Transverse colon (tissue), 4 donors: ENCODE measurements around the gene KIF16B. TPM values are rescaled to one million over a fixed set of nuclear protein-coding genes. Genes with fewer than 3 reads are reported as not detected.

ENCODE experiments used
- DNase-seq: peaks from one replicate; pipeline ENCODE4 v3.0.0-alpha.2; 2019
- H3K27ac ChIP-seq, 4 donors: fragments of 200-600 bp; sonication (generic); 2 replicates each; pipeline ENCODE4 v1.5.1; 2016 to 2018; ENCODE audit warnings: inconsistent platforms in 4 of 4
- H3K27me3 ChIP-seq: fragments of 200-600 bp; sonication (generic); 2 replicates; pipeline ENCODE4 v1.5.1; 2017; ENCODE audit warnings: inconsistent platforms
- H3K36me3 ChIP-seq, 4 donors: fragments of 200-600 bp; sonication (generic); 2 replicates each; pipeline ENCODE4 v1.5.1; 2017 to 2019; ENCODE audit warnings: inconsistent platforms in 4 of 4
- H3K4me1 ChIP-seq, 4 donors: fragments of 200-600 bp; sonication (generic); 2 replicates each; pipeline ENCODE4 v1.5.1; 2017 to 2020; ENCODE audit warnings: inconsistent platforms in 4 of 4
- H3K4me3 ChIP-seq, 4 donors: fragments of 200-600 bp; sonication (generic); 1 replicate in 1 of 4; 2 replicates in 3 of 4; pipeline versions ENCODE4 v1.5.1 to v1.6.1; 2017 to 2019; ENCODE audit warnings: inconsistent platforms in 4 of 4
- H3K9me3 ChIP-seq, 2 donors: fragments of 200-600 bp; sonication (generic); 2 replicates each; pipeline ENCODE4 v1.5.1; 2017 to 2019; ENCODE audit warnings: inconsistent platforms in 2 of 2
- CTCF ChIP-seq, 5 experiments: fragments of 200-600 bp in 3 of 5; fragments of 450-650 bp in 2 of 5; sonication (generic) in 3 of 5; IDR thresholded peaks; 1 replicate in 2 of 5; 2 replicates in 3 of 5; pipeline ENCODE4 v1.5.1; 2016 to 2017; ENCODE audit warnings: antibody characterized with exemption in 5 of 5, inconsistent platforms in 3 of 5, mild to moderate bottlenecking in 2 of 5, moderate library complexity in 1 of 5
- EP300 ChIP-seq: sonication (generic); formaldehyde crosslinking; IDR thresholded peaks from one replicate; pipeline ENCODE4 v1.6.1; 2017; ENCODE audit warnings: antibody characterized with exemption, low read depth
- POLR2A ChIP-seq: fragments of 450-650 bp; IDR thresholded peaks from one replicate; pipeline ENCODE4 v1.6.1; 2016; ENCODE audit warnings: antibody characterized with exemption, mild to moderate bottlenecking, moderate library complexity
- POLR2AphosphoS5 ChIP-seq, 3 donors: sonication (generic); formaldehyde crosslinking; IDR thresholded peaks; one replicate each; pipeline ENCODE4 v1.6.1; 2016; ENCODE audit warnings: antibody characterized with exemption in 3 of 3
- WGBS, 2 donors: methylation state at CpG; one replicate each; pipeline ENCODE4 v1.1.5; 2018; ENCODE audit warnings: low coverage in 1 of 2; 5-methylcytosine and 5-hydroxymethylcytosine counted together
- in situ Hi-C, 4 donors: fragments of 200-750 bp; cut with MboI; loops; one replicate each; pipeline versions ENCODE4 v1.15.0 to v1.15.1; 2017; ENCODE audit warnings: low sequenced_read_pairs in 3 of 4, low pct_ligation_motif_present in 1 of 4, low pct_unique_long_range_greater_than_20kb in 1 of 4
- intact Hi-C: fragments of 100-400 bp; cut with DNase I; formaldehyde crosslinking; loops from one replicate; pipeline ENCODE4 v1.15.1; 2023; ENCODE audit warnings: low total_unique reads
- total RNA-seq, 4 donors: library from RNA; depleted of rRNA; stranded (reverse); fragments of >200 nt; gene quantifications; one replicate each; pipeline ENCODE4 v1.1.0, GENCODE V29; 2016

The KIF16B gene
- total RNA-seq, 4 donors from 2014 or later = 82.7 to 154 (median 90.1) TPM

- WGBS, 2 donors = 93% methylated on average over 4 of the region's 4 CpGs; no CpG with 5 or more reads in 1 of the 2 donors
- Histone ChIP-seq H3K27me3 (no peaks in the 10 kb centered on the region), H3K4me3 (no peak overlapping the region), H3K4me1 (no peaks in the 10 kb centered on the region), H3K36me3 (peaks cover 0 to 5% (median 0%) of the 10 kb centered on the region in 4 donors), H3K27ac (no peak overlapping the region), H3K9me3 (no peaks in the 10 kb centered on the region)
- in situ Hi-C loops (no loop called here), intact Hi-C loops (no loop called here)
- TF ChIP-seq POLR2AphosphoS5 (IDR thresholded peaks at IDR 0.05) (no peak), EP300 (no peak), POLR2A (no peak)
- DNase-seq = no peak
These were observed 187.8 kb downstream of the KIF16B start for GRCh38 chr20:16385462-16385861.

GRCh38 chr20:16381444-16381843 lies 191.8 kb downstream of the KIF16B start:
- DNase-seq = no peak

GRCh38 chr20:16378712-16379370 lies 194.4 kb downstream of the KIF16B start:
- H3K27ac ChIP-seq = no peak overlapping the region
- no peak for DNase-seq
- no peak for TF ChIP-seq CTCF (IDR thresholded peaks at IDR 0.05)
- TF ChIP-seq EP300 = no peak
- TF ChIP-seq POLR2A = no peak
- TF ChIP-seq POLR2AphosphoS5 (IDR thresholded peaks at IDR 0.05) = no peak
- in situ Hi-C loops (no loop called here), intact Hi-C loops (no loop called here)
- H3K27me3 ChIP-seq = no peaks in the 10 kb centered on the region
- H3K9me3 ChIP-seq = no peaks in the 10 kb centered on the region
- H3K36me3 ChIP-seq = peaks cover 0 to 27% (median 9%) of the 10 kb centered on the region in 4 donors
- 93 to 98% methylated on average over 5 to 7 of the region's 7 CpGs for WGBS, 2 donors
- no peak overlapping the region for H3K4me3 ChIP-seq
- no peaks in the 10 kb centered on the region for H3K4me1 ChIP-seq

More at GRCh38 chr20:16381444-16381843, 191.8 kb downstream of the KIF16B start:
- no peaks in the 10 kb centered on the region for H3K27me3 ChIP-seq
- H3K36me3 ChIP-seq = peaks cover 0 to 21% (median 6%) of the 10 kb centered on the region in 4 donors
- no peaks in the 10 kb centered on the region for H3K9me3 ChIP-seq
- 86 to 93% methylated on average over 2 of the region's 2 CpGs for WGBS, 2 donors
- TF ChIP-seq EP300 (no peak), POLR2A (no peak), POLR2AphosphoS5 (IDR thresholded peaks at IDR 0.05) (no peak), CTCF (IDR thresholded peaks at IDR 0.05) (no peak)
- H3K4me3 ChIP-seq = no peak overlapping the region
- in situ Hi-C loops = no loop called here
- H3K4me1 ChIP-seq = no peaks in the 10 kb centered on the region
- no peak overlapping the region for H3K27ac ChIP-seq
- intact Hi-C loops = no loop called here

- Histone ChIP-seq H3K9me3 (no peaks in the 10 kb centered on the region), H3K36me3 (peaks cover 0 to 27% (median 9%) of the 10 kb centered on the region in 4 donors), H3K27ac (no peak overlapping the region), H3K27me3 (no peaks in the 10 kb centered on the region), H3K4me1 (no peaks in the 10 kb centered on the region), H3K4me3 (no peak overlapping the region)
- no peak for DNase-seq
- no peak for TF ChIP-seq CTCF (IDR thresholded peaks at IDR 0.05)
- TF ChIP-seq EP300 = no peak
- no peak for TF ChIP-seq POLR2AphosphoS5 (IDR thresholded peaks at IDR 0.05)
- no peak for TF ChIP-seq POLR2A
- intact Hi-C loops = no loop called here
- WGBS, 2 donors = 97 to 100% methylated on average over 1 of the region's 1 CpG
- in situ Hi-C loops = no loop called here
These were observed 195.1 kb downstream of the KIF16B start for GRCh38 chr20:16378122-16378521.
